Hematopoietic multipotent progenitor cell (in vitro differentiated cells): ENCODE results near the gene JPT2. TPM values are rescaled to one million over a fixed set of nuclear protein-coding genes. Genes with fewer than 3 reads are reported as not detected.
A peak's percentile ranks its signal among the peaks of the same experiment; 100 is the strongest.
"Not testable (repeated sequence)": the region's sequence is repeated elsewhere in the genome, so short reads cannot be mapped to it uniquely, and the experiment has no call there.

ENCODE experiments used
- DNase-seq, 3 donors: peaks; one replicate each; pipeline ENCODE4 v3.0.0-alpha.2; 2011 to 2015; ENCODE audit warnings: low read depth in 2 of 3, low spot score in 2 of 3
- total RNA-seq: library from RNA; depleted of rRNA; stranded (reverse); fragments of >200 nt; gene quantifications from one replicate; pipeline ENCODE4 v1.2.3, GENCODE V29; 2012

The JPT2 gene
- total RNA-seq, 1 donor: 21.0 TPM

GRCh38 chr16:1673424-1674151 is 4.5 kb upstream of the JPT2 start:
- no peak for DNase-seq

- DNase-seq: no peak
Measured at GRCh38 chr16:1674306-1674705, 3.8 kb upstream of the JPT2 start.

GRCh38 chr16:1674751-1675664 is 3.1 kb upstream of the JPT2 start:
- no peak for DNase-seq

- DNase-seq: no peak
Measured at GRCh38 chr16:1676661-1677060, 1.4 kb upstream of the JPT2 start.

- no peak for DNase-seq
Measured at GRCh38 chr16:1677339-1677738, 740 bp upstream of the JPT2 start.

GRCh38 chr16:1678500-1679098 is 520 bp downstream of the JPT2 start:
- DNase-seq: peak in 2 of 3 donors; percentile 19 to 38

GRCh38 chr16:1680361-1680760 is 2.3 kb downstream of the JPT2 start:
- no peak for DNase-seq

- no peak for DNase-seq
Measured at GRCh38 chr16:1681032-1681431, 3.0 kb downstream of the JPT2 start.

- no peak for DNase-seq
Measured at GRCh38 chr16:1687427-1688316, 9.6 kb downstream of the JPT2 start.

- no peak for DNase-seq
Measured at GRCh38 chr16:1688807-1689560, 10.9 kb downstream of the JPT2 start.

GRCh38 chr16:1689853-1690252 is 11.8 kb downstream of the JPT2 start:
- DNase-seq: no peak

GRCh38 chr16:1690810-1691209 is 12.7 kb downstream of the JPT2 start:
- no peak for DNase-seq

GRCh38 chr16:1691276-1691675 is 13.2 kb downstream of the JPT2 start:
- peak in 1 of 3 donors; percentile 12 for DNase-seq

- no peak for DNase-seq
Measured at GRCh38 chr16:1691956-1692355, 13.9 kb downstream of the JPT2 start.

GRCh38 chr16:1696863-1697262 is 18.8 kb downstream of the JPT2 start:
- no peak for DNase-seq

GRCh38 chr16:1698680-1699079 is 20.6 kb downstream of the JPT2 start:
- DNase-seq: no peak

- DNase-seq: no peak
Measured at GRCh38 chr16:1700246-1700645, 22.2 kb downstream of the JPT2 start.

- no peak for DNase-seq
Measured at GRCh38 chr16:1701216-1701878, 23.3 kb downstream of the JPT2 start.

GRCh38 chr16:1705324-1705687 is 27.2 kb downstream of the JPT2 start:
- not testable (repeated sequence) for DNase-seq
